CD8-positive, alpha-beta memory T cell (primary cell): ENCODE measurements around the gene ARL5C. TPM values are rescaled to one million over a fixed set of nuclear protein-coding genes. Genes with fewer than 3 reads are reported as not detected.

Experiments
- CTCF ChIA-PET: fragments of 350-600 bp; sonication (Branson Sonifier 250); formaldehyde crosslinking; loops from one replicate; lab custom pipeline; 2021; ENCODE audit warnings: antibody characterized with exemption; lab: Charles Lee
- POLR2A ChIA-PET: fragments of 350-600 bp; sonication (Branson Sonifier 250); formaldehyde crosslinking; loops from one replicate; lab custom pipeline; 2021; ENCODE audit warnings: antibody characterized with exemption; lab: Charles Lee
- DNase-seq, 5 donors: peaks; one replicate each; pipeline versions ENCODE4 v3.0.0 to v3.0.0-alpha.2; 2020 to 2022; ENCODE audit warnings: mixed read lengths in 1 of 5
- H3K27ac ChIP-seq: one replicate; pipeline ENCODE4 v1.7.0; 2013; ENCODE audit warnings: low read depth, mild to moderate bottlenecking, low read length, moderate library complexity
- H3K27me3 ChIP-seq: 2 replicates; pipeline ENCODE4 v1.7.0; 2013; ENCODE audit warnings: low read length, mild to moderate bottlenecking; ENCODE audit not compliant: insufficient read depth, poor library complexity, severe bottlenecking
- H3K36me3 ChIP-seq: 2 replicates; pipeline ENCODE4 v1.7.0; 2013; ENCODE audit warnings: mild to moderate bottlenecking, low read length, moderate library complexity; ENCODE audit not compliant: insufficient read depth
- H3K4me1 ChIP-seq: 2 replicates; pipeline ENCODE4 v1.7.0; 2013; ENCODE audit warnings: mild to moderate bottlenecking, low read length, moderate library complexity; ENCODE audit not compliant: insufficient read depth
- H3K4me3 ChIP-seq: 2 replicates; pipeline ENCODE4 v1.7.0; 2013; ENCODE audit warnings: mild to moderate bottlenecking, low read length
- H3K9me3 ChIP-seq: 2 replicates; pipeline ENCODE4 v1.7.0; 2013; ENCODE audit warnings: mild to moderate bottlenecking, low read length
- H3K27ac Mint-ChIP-seq, 8 donors: one replicate each; pipeline ENCODE4 v1.8.0; 2020 to 2021; ENCODE audit warnings: mixed read lengths in 8 of 8, mild to moderate bottlenecking in 6 of 8, inconsistent platforms in 3 of 8, moderate library complexity in 3 of 8
- H3K27me3 Mint-ChIP-seq, 2 donors: one replicate each; pipeline ENCODE4 v1.8.0; 2020 to 2021; ENCODE audit warnings: mixed read lengths in 2 of 2, mild to moderate bottlenecking in 1 of 2, moderate library complexity in 1 of 2
- H3K36me3 Mint-ChIP-seq, 3 donors: one replicate each; pipeline ENCODE4 v1.8.0; 2020 to 2021; ENCODE audit warnings: mixed read lengths in 3 of 3, inconsistent platforms in 1 of 3, mild to moderate bottlenecking in 1 of 3
- H3K4me1 Mint-ChIP-seq, 3 donors: one replicate each; pipeline ENCODE4 v1.8.0; 2020 to 2021; ENCODE audit warnings: mixed read lengths in 3 of 3, inconsistent platforms in 1 of 3, mild to moderate bottlenecking in 1 of 3
- H3K4me3 Mint-ChIP-seq, 7 donors: one replicate each; pipeline ENCODE4 v1.8.0; 2020 to 2021; ENCODE audit warnings: mixed read lengths in 7 of 7, mild to moderate bottlenecking in 6 of 7, moderate library complexity in 4 of 7, inconsistent platforms in 2 of 7
- H3K9me3 Mint-ChIP-seq, 5 donors: one replicate each; pipeline ENCODE4 v1.8.0; 2020 to 2022; ENCODE audit warnings: mixed read lengths in 5 of 5, mild to moderate bottlenecking in 3 of 5, moderate library complexity in 2 of 5, inconsistent platforms in 1 of 5
- polyA plus RNA-seq: library from polyadenylated mRNA; unstranded; fragments of 300-500 nt; fragmentation: Illumina TruSeq; gene quantifications from one replicate; pipeline ENCODE4 v1.2.3, GENCODE V29; 2021
- total RNA-seq, 2 experiments: library from RNA; stranded (reverse); gene quantifications; one replicate each; pipeline ENCODE4 v1.2.3, GENCODE V29; 2021

The ARL5C gene
- total and polyA plus RNA-seq, 3 experiments from 2014 or later, result not detected

DNA sequence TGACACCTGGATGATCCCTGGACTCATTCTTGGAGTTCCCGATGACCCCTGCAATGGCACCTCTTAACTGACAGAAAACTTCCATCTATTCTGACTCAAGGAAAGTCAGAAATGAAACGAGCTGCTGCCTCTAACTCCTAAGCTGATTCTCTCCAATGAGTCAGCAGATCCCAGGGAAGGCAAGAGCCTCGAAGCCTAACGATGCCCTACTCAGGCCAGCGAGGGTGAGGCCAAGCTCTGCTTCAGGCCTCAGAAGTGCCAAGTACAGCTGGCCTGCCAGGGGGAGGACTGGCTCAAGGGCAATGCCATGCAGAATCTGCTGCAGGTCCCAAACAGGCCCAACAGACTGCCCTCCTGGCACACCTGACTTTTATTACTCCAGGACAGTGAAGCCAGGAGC lies 50.8 kb downstream of the ARL5C start:
- no peaks in the 10 kb centered on the region for H3K27me3 ChIP-seq
- H3K9me3 Mint-ChIP-seq, result no peaks in the 10 kb centered on the region
- CTCF ChIA-PET, result interaction anchor here (0.9 kb wide), 1 partner anchor 24 kb away, joined by 3 read pairs; no protein-coding TSS in a partner anchor
- peaks cover 0 to 5% (median 5%) of the 10 kb centered on the region in 3 donors for H3K36me3 Mint-ChIP-seq
- POLR2A ChIA-PET, result no interaction called here
- no peak overlapping the region for H3K27ac Mint-ChIP-seq
- no peak overlapping the region for H3K4me3 ChIP-seq
- no peaks in the 10 kb centered on the region for H3K36me3 ChIP-seq
- peaks cover 0 to 2% of the 10 kb centered on the region in 2 donors for H3K27me3 Mint-ChIP-seq
- no peaks in the 10 kb centered on the region for H3K9me3 ChIP-seq
- no peak overlapping the region for H3K4me3 Mint-ChIP-seq
- no peak overlapping the region for H3K27ac ChIP-seq
- H3K4me1 Mint-ChIP-seq, result peaks cover 0 to 3% (median 3%) of the 10 kb centered on the region in 3 donors
- no peak for DNase-seq
- no peaks in the 10 kb centered on the region for H3K4me1 ChIP-seq

GRCh38 chr17:39114723-39115122 lies 51.2 kb downstream of the ARL5C start:
- no peak for DNase-seq
- Mint-ChIP-seq H3K27me3 (peaks cover 0 to 2% of the 10 kb centered on the region in 2 donors), H3K27ac (no peak overlapping the region), H3K4me3 (no peak overlapping the region), H3K9me3 (no peaks in the 10 kb centered on the region), H3K36me3 (peaks cover 0 to 5% (median 5%) of the 10 kb centered on the region in 3 donors), H3K4me1 (peaks cover 0 to 3% (median 3%) of the 10 kb centered on the region in 3 donors)
- Histone ChIP-seq H3K4me1 (no peaks in the 10 kb centered on the region), H3K9me3 (no peaks in the 10 kb centered on the region), H3K27me3 (no peaks in the 10 kb centered on the region), H3K36me3 (no peaks in the 10 kb centered on the region), H3K27ac (no peak overlapping the region), H3K4me3 (no peak overlapping the region)
- ChIA-PET POLR2A (no interaction called here), CTCF (no interaction called here)

DNA sequence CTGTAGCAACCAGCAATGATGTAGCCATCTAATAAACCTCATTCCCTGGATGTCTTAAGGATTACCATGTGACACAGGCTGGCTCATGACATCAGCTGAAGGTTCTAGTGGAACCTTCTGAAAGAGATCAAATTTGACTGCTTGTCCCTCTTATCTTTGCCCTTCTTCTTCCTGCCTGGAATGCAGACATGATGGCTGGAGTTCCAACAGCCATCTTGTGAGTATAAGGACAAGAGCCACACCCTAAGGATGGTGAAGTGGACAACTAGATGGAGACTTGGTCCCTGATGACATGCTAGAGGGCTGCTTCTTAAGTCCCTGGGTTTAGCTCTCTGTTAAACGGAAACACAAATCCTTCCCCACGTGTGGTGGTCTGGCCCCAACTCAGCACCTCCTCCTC lies 52.1 kb downstream of the ARL5C start:
- Mint-ChIP-seq H3K27ac (peak overlapping the region in 1 of 8 donors; percentile 19), H3K4me3 (no peak overlapping the region)
- DNase-seq, result no peak

GRCh38 chr17:39110435-39111136 lies 55.4 kb downstream of the ARL5C start:
- POLR2A ChIA-PET, result no interaction called here

More for the DNA sequence above, 52.1 kb downstream of the ARL5C start:
- ChIA-PET CTCF (no interaction called here), POLR2A (no interaction called here)
- no peak overlapping the region for H3K4me3 ChIP-seq
- no peaks in the 10 kb centered on the region for H3K9me3 Mint-ChIP-seq
- peaks cover 0 to 2% of the 10 kb centered on the region in 2 donors for H3K27me3 Mint-ChIP-seq
- no peaks in the 10 kb centered on the region for H3K4me1 ChIP-seq
- H3K4me1 Mint-ChIP-seq, result peaks cover 0 to 3% (median 2%) of the 10 kb centered on the region in 3 donors
- no peaks in the 10 kb centered on the region for H3K36me3 ChIP-seq
- H3K36me3 Mint-ChIP-seq, result peaks cover 0 to 5% (median 5%) of the 10 kb centered on the region in 3 donors
- H3K27ac ChIP-seq, result no peak overlapping the region
- no peaks in the 10 kb centered on the region for H3K9me3 ChIP-seq
- H3K27me3 ChIP-seq, result no peaks in the 10 kb centered on the region

GRCh38 chr17:39108461-39109375 lies 57.2 kb downstream of the ARL5C start:
- no peaks in the 10 kb centered on the region for H3K9me3 Mint-ChIP-seq
- Histone ChIP-seq H3K4me3 (no peak overlapping the region), H3K4me1 (no peaks in the 10 kb centered on the region), H3K9me3 (no peaks in the 10 kb centered on the region), H3K36me3 (no peaks in the 10 kb centered on the region), H3K27ac (no peak overlapping the region), H3K27me3 (no peaks in the 10 kb centered on the region)
- ChIA-PET CTCF (interaction anchor here (1.6 kb wide), 1 partner anchor 16 kb away, joined by 6 read pairs; no protein-coding TSS in a partner anchor), POLR2A (no interaction called here)
- H3K27me3 Mint-ChIP-seq, result peaks cover 0 to 1% of the 10 kb centered on the region in 2 donors
- no peaks in the 10 kb centered on the region for H3K36me3 Mint-ChIP-seq
- no peak overlapping the region for H3K4me3 Mint-ChIP-seq
- H3K27ac Mint-ChIP-seq, result peak overlapping the region in 1 of 8 donors; percentile 79
- peaks cover 0 to 4% (median 0%) of the 10 kb centered on the region in 3 donors for H3K4me1 Mint-ChIP-seq
- no peak for DNase-seq

More at GRCh38 chr17:39110435-39111136, 55.4 kb downstream of the ARL5C start:
- Mint-ChIP-seq H3K4me3 (no peak overlapping the region), H3K9me3 (no peaks in the 10 kb centered on the region), H3K27me3 (peaks cover 0 to 1% of the 10 kb centered on the region in 2 donors), H3K4me1 (peaks cover 0 to 4% (median 0%) of the 10 kb centered on the region in 3 donors), H3K36me3 (peaks cover 0 to 5% (median 5%) of the 10 kb centered on the region in 3 donors), H3K27ac (peak overlapping the region in 2 of 8 donors; percentile 43 to 88)
- Histone ChIP-seq H3K4me3 (no peak overlapping the region), H3K27me3 (no peaks in the 10 kb centered on the region), H3K9me3 (no peaks in the 10 kb centered on the region), H3K27ac (no peak overlapping the region), H3K36me3 (no peaks in the 10 kb centered on the region), H3K4me1 (no peaks in the 10 kb centered on the region)
- CTCF ChIA-PET, result no interaction called here
- no peak for DNase-seq

GRCh38 chr17:39107973-39108372 lies 58.0 kb downstream of the ARL5C start:
- H3K36me3 Mint-ChIP-seq, result no peaks in the 10 kb centered on the region
- no peaks in the 10 kb centered on the region for H3K4me1 ChIP-seq
- peak overlapping the region in 2 of 8 donors; percentile 52 to 66 for H3K27ac Mint-ChIP-seq
- H3K27me3 Mint-ChIP-seq, result peaks cover 0 to 1% of the 10 kb centered on the region in 2 donors
- H3K27me3 ChIP-seq, result no peaks in the 10 kb centered on the region
- H3K36me3 ChIP-seq, result no peaks in the 10 kb centered on the region
- peaks cover 0 to 4% (median 0%) of the 10 kb centered on the region in 3 donors for H3K4me1 Mint-ChIP-seq
- POLR2A ChIA-PET, result no interaction called here
- CTCF ChIA-PET, result interaction anchor here (1.6 kb wide), 1 partner anchor 15 kb away, joined by 6 read pairs; no protein-coding TSS in a partner anchor
- no peaks in the 10 kb centered on the region for H3K9me3 ChIP-seq
- no peak for DNase-seq
- H3K9me3 Mint-ChIP-seq, result no peaks in the 10 kb centered on the region
- H3K27ac ChIP-seq, result no peak overlapping the region
- H3K4me3 ChIP-seq, result no peak overlapping the region
- H3K4me3 Mint-ChIP-seq, result no peak overlapping the region

- H3K4me1 Mint-ChIP-seq, result peaks cover 5 to 7% (median 7%) of the 10 kb centered on the region in 3 donors
- no peaks in the 10 kb centered on the region for H3K9me3 ChIP-seq
- POLR2A ChIA-PET, result no interaction called here
- no peak for DNase-seq
- H3K36me3 Mint-ChIP-seq, result no peaks in the 10 kb centered on the region
- no peak overlapping the region for H3K4me3 Mint-ChIP-seq
- no peaks in the 10 kb centered on the region for H3K27me3 ChIP-seq
- no peak overlapping the region for H3K27ac ChIP-seq
- peaks cover 0 to 1% of the 10 kb centered on the region in 2 donors for H3K27me3 Mint-ChIP-seq
- no peaks in the 10 kb centered on the region for H3K9me3 Mint-ChIP-seq
- CTCF ChIA-PET, result interaction anchor here (1.6 kb wide), 1 partner anchor 14 kb away, joined by 6 read pairs; no protein-coding TSS in a partner anchor
- peak overlapping the region in 2 of 8 donors; percentile 19 to 46 for H3K27ac Mint-ChIP-seq
- H3K4me1 ChIP-seq, result peaks cover 6% of the 10 kb centered on the region
- H3K36me3 ChIP-seq, result no peaks in the 10 kb centered on the region
- H3K4me3 ChIP-seq, result no peak overlapping the region
These were observed 58.8 kb downstream of the ARL5C start for GRCh38 chr17:39107155-39107554.
